Measurements from ENCODE around the gene PRPF6.

PRPF6 gene

GRCh38 chr20:63945921-63946920, 34.7 kb upstream of the PRPF6 start:
- in situ Hi-C loops (cut with MboI; ENCODE audit: low sequenced_read_pairs), result no loop called here

- in situ Hi-C loops (cut with MboI; ENCODE audit: low sequenced_read_pairs), result no loop called here
Observed at GRCh38 chr20:63946986-63947637, 33.8 kb upstream of the PRPF6 start.

GRCh38 chr20:63947638-63948456, 33.1 kb upstream of the PRPF6 start:
- in situ Hi-C loops (cut with MboI; ENCODE audit: low sequenced_read_pairs), result no loop called here

GRCh38 chr20:63950701-63951397, 30.1 kb upstream of the PRPF6 start:
- in situ Hi-C loops (cut with MboI; ENCODE audit: low sequenced_read_pairs), result no loop called here

- in situ Hi-C loops (cut with MboI; ENCODE audit: low sequenced_read_pairs), result no loop called here
Observed at GRCh38 chr20:63951398-63952209, 29.3 kb upstream of the PRPF6 start.

- in situ Hi-C loops (cut with MboI; ENCODE audit: low sequenced_read_pairs), result no loop called here
Observed at GRCh38 chr20:63952210-63952535, 28.8 kb upstream of the PRPF6 start.

GRCh38 chr20:63952769-63953168, 28.2 kb upstream of the PRPF6 start:
- in situ Hi-C loops (cut with MboI; ENCODE audit: low sequenced_read_pairs), result no loop called here

GRCh38 chr20:63953764-63954429, 27.0 kb upstream of the PRPF6 start:
- in situ Hi-C loops (cut with MboI; ENCODE audit: low sequenced_read_pairs), result no loop called here

GRCh38 chr20:63955281-63955826, 25.6 kb upstream of the PRPF6 start:
- in situ Hi-C loops (cut with MboI; ENCODE audit: low sequenced_read_pairs), result no loop called here

GRCh38 chr20:63955827-63956663, 24.9 kb upstream of the PRPF6 start, which contains the start of gene UCKL1:
TSS of gene UCKL1 (minus strand) at chr20:63956416. CDS start at chr20:63956372, 44 bp downstream.
- in situ Hi-C loops (cut with MboI; ENCODE audit: low sequenced_read_pairs), result no loop called here

GRCh38 chr20:63956664-63957003, 24.3 kb upstream of the PRPF6 start:
- in situ Hi-C loops (cut with MboI; ENCODE audit: low sequenced_read_pairs), result no loop called here

GRCh38 chr20:63957004-63957689, 23.8 kb upstream of the PRPF6 start:
- in situ Hi-C loops (cut with MboI; ENCODE audit: low sequenced_read_pairs), result no loop called here

- in situ Hi-C loops (cut with MboI; ENCODE audit: low sequenced_read_pairs), result no loop called here
Observed at GRCh38 chr20:63957690-63958441, 23.1 kb upstream of the PRPF6 start.

GRCh38 chr20:63958471-63958870, 22.5 kb upstream of the PRPF6 start:
- in situ Hi-C loops (cut with MboI; ENCODE audit: low sequenced_read_pairs), result no loop called here

- in situ Hi-C loops (cut with MboI; ENCODE audit: low sequenced_read_pairs), result no loop called here
Observed at GRCh38 chr20:63958964-63959698, 21.8 kb upstream of the PRPF6 start.

GRCh38 chr20:63959699-63960075, 21.2 kb upstream of the PRPF6 start:
- in situ Hi-C loops (cut with MboI; ENCODE audit: low sequenced_read_pairs), result no loop called here

Data from HL-60/S4 (cell line).